GM12801 (cell line): Measurements from ENCODE around the gene NR6A1.

ENCODE experiments used
- CTCF ChIP-seq: IDR thresholded peaks from one replicate; pipeline ENCODE4 v1.5.1; 2011; ENCODE audit warnings: control low read depth; ENCODE audit not compliant: insufficient read length; ENCODE audit errors: extremely low read depth

The NR6A1 gene

DNA sequence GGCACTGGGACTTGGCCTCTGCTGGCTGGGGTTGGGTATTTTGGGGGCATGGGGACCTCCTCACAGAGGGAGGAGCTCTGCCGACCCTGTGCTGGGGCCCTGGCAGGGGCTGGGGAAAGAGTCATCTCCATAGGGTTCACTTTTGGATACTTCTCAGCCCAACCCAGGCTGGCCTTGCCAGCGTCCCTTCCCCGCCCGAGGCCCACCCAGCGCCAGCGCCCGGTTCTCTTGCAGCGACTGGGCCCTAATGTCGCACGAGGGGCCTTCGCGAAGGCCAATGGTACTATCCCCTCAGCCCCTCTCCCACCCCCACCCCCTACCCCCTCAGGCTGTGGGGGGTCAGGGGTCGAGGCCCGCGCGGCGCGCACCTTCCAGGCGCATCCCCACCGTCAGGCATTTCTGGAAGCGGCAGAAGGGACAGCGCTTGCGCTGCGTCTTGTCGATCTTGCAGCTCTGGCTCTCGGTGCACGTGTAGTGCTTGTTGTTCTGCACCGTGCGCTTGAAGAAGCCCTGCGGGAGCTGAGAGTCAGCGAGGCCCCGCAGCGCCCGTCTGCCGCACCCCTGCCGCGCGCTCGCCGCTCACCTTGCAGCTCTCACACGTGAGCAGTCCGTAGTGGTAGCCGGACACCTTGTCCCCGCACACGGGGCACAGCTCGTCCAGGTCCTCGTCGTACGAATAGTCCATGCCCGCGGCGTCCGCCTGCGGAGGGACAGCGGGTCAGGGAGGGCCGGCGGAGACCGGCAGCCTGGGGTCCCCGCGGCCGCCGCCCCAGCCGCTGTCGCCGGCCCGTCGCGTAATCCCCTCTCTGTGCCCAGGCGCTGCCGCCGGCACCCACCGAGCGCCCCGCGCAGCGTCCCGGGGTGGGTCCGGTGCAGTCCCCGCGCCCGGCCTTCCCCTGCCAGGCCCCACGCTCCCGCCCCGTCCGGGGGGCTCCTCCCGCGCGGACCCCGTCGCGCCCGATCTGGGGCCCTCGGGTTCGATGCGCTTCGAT lies 268.1 kb downstream of the NR6A1 start:
- TF ChIP-seq CTCF: no peak

GRCh38 chr9:124501771-124502320 lies 269.3 kb downstream of the NR6A1 start:
- no peak for TF ChIP-seq CTCF

DNA sequence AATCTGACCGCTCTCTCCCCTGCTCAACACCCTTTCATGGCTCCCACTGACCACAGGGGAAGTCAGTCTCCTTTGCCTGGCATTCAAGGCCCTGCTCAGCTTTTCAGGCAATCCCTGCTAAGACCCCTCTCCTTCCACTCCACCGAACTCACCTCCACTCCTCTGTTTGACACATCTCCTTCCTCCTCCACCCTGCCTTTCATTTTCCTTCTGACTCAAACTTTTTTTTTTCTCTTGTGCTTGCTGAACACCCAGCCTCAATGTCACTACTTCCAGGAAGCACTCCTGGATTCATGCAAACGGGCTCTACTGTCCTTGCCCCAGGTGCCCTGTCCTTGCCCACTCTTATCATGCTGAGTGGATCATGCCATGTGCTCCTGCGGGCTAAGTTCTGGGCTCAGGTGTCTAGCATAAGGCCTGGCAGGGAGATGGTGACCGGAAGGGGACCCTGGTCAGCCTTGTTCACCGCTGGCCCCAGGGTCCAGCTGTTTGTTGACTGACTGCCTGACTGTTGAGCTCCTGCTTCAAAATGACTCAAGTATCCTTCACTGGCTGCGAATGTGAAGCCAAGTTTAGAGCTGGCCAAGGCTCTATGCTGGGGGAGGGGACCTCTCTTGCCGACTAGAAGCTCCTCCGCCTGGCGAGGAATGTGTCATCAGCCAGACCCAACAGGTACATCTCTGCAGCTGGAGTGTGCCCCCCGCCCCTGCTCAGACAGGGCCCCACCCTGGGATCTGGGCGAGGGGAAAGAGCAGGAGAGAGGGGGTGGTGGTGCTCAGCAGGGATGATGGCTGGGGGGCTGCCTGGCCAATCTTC lies 270.1 kb downstream of the NR6A1 start:
- no peak for TF ChIP-seq CTCF

GRCh38 chr9:124500028-124500795 lies 270.9 kb downstream of the NR6A1 start:
- TF ChIP-seq CTCF: no peak

GRCh38 chr9:124499216-124499615 lies 271.9 kb downstream of the NR6A1 start:
- no peak for TF ChIP-seq CTCF

DNA sequence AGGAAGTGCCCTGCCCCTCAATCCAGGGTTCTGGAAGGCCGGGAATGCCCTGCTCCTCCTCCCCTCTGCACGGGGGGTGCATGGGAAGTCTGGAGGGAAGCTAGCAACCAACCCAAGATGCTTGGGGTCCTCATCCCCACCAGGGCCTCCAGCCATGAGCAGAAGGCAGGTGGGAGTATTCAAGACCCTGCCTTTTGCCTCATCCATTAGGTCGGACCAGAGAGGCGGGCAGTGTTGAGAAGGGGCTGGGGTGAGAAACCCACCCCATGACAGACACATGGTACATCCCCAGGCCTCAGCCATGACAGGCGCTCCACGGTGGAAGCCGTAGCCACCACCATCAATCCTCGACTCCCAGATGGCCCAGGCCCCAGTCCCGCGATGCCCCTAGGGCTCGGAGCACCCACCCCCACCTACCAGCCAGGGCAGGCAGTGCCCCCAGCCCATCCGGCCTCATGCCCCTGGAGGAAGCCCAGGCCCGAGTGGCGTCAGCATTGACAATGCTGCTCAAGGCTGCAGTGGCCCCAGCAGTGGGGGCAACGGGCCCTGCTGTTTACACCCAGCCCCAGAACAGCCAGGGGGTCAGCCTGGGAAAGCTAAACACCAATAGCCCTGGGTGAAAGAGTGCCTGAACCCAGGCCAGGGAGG lies 272.5 kb downstream of the NR6A1 start:
- no peak for TF ChIP-seq CTCF
